Measurements from ENCODE around the gene BNC2. TPM values are rescaled to one million over a fixed set of nuclear protein-coding genes. Genes with fewer than 3 reads are reported as not detected.

The BNC2 gene
- total and polyA plus RNA-seq, 2 of the 13 experiments (the other 11 are each of a cell fraction or from before 2014, with no cell fraction given), result not detected

DNA sequence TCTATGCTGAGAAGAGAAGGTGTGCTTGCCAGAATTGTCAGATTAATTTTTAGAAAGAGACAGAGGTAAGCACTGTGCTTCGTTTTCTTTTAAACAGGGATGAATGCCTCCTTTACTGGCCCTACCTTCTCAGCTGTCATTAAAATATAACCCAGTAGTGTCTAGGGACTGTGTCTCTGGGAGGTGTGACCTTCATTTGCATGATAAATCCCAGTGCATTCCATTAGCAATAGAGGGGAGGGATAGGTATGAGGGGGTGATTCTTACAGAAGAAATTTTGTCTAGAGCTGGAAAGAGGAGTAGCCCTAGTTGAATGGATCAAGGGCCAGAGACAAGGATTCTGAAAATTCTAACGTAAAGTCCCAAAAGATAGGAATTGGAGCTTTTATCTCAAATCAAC is 351.5 kb downstream of the BNC2 start:
- DNase-seq (ENCODE audit: low spot score), result no peak
- 18% methylated on average over 2 of the region's 2 CpGs for WGBS (ENCODE audit: low lambda C conversion rate)
- no peak overlapping the region for H3K4me2 ChIP-seq (ENCODE audit: low read depth, low read length)
- no peak for TF ChIP-seq JUN (CRISPR knock-in tag; IDR thresholded peaks at IDR 0.05)
- TF ChIP-seq HES4 (CRISPR knock-in tag; IDR thresholded peaks at IDR 0.05; ENCODE audit: borderline replicate concordance), result no peak
- TF ChIP-seq ZNF263 (CRISPR knock-in tag; IDR thresholded peaks at IDR 0.05), result no peak
- TF ChIP-seq CREB1 (IDR thresholded peaks at IDR 0.05), result no peak
- no peak for TF ChIP-seq CREB1 (CRISPR knock-in tag; IDR thresholded peaks at IDR 0.05)
- no peak for TF ChIP-seq RBM39 (IDR thresholded peaks at IDR 0.05; ENCODE audit: low read depth, low read length, poor library complexity, severe bottlenecking)
- TF ChIP-seq ZNF329 (CRISPR knock-in tag; IDR thresholded peaks at IDR 0.05; ENCODE audit: low read depth), result no peak
- TF ChIP-seq HNRNPL (IDR thresholded peaks at IDR 0.05; ENCODE audit: low read depth, low read length), result no peak
- TF ChIP-seq GFI1 (CRISPR knock-in tag; IDR thresholded peaks at IDR 0.05; ENCODE audit: borderline replicate concordance), result no peak
- TF ChIP-seq KDM5A (IDR thresholded peaks at IDR 0.05; ENCODE audit: borderline replicate concordance, low read length), result no peak
- TF ChIP-seq FOXM1 (CRISPR knock-in tag; IDR thresholded peaks at IDR 0.05), result no peak
- no peak for TF ChIP-seq HHEX (CRISPR knock-in tag; IDR thresholded peaks at IDR 0.05)
- TF ChIP-seq, protein P1, sequence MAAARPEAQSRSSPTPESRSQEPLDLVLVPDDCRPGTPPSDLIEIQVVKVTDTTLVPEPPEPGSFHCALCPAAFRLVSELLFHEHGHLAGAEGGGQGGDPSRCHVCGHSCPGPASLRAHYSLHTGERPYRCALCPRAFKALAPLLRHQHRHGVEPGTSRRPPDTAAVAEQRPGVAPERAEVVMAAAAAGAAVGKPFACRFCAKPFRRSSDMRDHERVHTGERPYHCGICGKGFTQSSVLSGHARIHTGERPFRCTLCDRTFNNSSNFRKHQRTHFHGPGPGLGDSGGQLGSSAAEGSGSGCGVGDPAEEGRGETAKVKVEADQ (CRISPR knock-in tag; IDR thresholded peaks at IDR 0.05; ENCODE audit: borderline replicate concordance), result no peak
- TF ChIP-seq ZFP1 (CRISPR knock-in tag; IDR thresholded peaks at IDR 0.05), result no peak
- TF ChIP-seq, protein P2, sequence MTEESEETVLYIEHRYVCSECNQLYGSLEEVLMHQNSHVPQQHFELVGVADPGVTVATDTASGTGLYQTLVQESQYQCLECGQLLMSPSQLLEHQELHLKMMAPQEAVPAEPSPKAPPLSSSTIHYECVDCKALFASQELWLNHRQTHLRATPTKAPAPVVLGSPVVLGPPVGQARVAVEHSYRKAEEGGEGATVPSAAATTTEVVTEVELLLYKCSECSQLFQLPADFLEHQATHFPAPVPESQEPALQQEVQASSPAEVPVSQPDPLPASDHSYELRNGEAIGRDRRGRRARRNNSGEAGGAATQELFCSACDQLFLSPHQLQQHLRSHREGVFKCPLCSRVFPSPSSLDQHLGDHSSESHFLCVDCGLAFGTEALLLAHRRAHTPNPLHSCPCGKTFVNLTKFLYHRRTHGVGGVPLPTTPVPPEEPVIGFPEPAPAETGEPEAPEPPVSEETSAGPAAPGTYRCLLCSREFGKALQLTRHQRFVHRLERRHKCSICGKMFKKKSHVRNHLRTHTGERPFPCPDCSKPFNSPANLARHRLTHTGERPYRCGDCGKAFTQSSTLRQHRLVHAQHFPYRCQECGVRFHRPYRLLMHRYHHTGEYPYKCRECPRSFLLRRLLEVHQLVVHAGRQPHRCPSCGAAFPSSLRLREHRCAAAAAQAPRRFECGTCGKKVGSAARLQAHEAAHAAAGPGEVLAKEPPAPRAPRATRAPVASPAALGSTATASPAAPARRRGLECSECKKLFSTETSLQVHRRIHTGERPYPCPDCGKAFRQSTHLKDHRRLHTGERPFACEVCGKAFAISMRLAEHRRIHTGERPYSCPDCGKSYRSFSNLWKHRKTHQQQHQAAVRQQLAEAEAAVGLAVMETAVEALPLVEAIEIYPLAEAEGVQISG (CRISPR knock-in tag; IDR thresholded peaks at IDR 0.05), result no peak
- TF ChIP-seq ZNF576 (CRISPR knock-in tag; IDR thresholded peaks at IDR 0.05), result no peak
- TF ChIP-seq ZFP36L1 (CRISPR knock-in tag; IDR thresholded peaks at IDR 0.05), result no peak
- TF ChIP-seq ZNF788 (CRISPR knock-in tag; IDR thresholded peaks at IDR 0.05; ENCODE audit: borderline replicate concordance), result no peak
- TF ChIP-seq, protein P3, sequence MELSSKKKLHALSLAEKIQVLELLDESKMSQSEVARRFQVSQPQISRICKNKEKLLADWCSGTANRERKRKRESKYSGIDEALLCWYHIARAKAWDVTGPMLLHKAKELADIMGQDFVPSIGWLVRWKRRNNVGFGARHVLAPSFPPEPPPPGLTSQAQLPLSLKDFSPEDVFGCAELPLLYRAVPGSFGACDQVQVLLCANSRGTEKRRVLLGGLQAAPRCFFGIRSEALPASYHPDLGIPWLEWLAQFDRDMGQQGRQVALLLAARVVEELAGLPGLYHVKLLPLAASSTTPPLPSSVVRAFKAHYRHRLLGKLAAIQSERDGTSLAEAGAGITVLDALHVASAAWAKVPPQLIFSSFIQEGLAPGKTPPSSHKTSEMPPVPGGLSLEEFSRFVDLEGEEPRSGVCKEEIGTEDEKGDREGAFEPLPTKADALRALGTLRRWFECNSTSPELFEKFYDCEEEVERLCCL (CRISPR knock-in tag; IDR thresholded peaks at IDR 0.05; ENCODE audit: borderline replicate concordance), result no peak
- TF ChIP-seq FIP1L1 (IDR thresholded peaks at IDR 0.05; ENCODE audit: borderline replicate concordance, insufficient read depth, low read depth, low read length), result no peak
- no peak for TF ChIP-seq ISX (CRISPR knock-in tag; conservative IDR thresholded peaks at IDR 0.05)
- ATAC-seq, result no peak
- CTCF ChIA-PET (ENCODE audit: low intra/inter-chr PET ratio, low total read pairs), result no interaction called here
- in situ Hi-C loops (cut with HindIII; ENCODE audit: extremely low pct_ligation_motif_present, low pct_unique_long_range_greater_than_20kb) (no loop called here), intact Hi-C loops (cut with micrococcal nuclease; ENCODE audit: unreplicated experiment) (no loop called here)
- H3K9me3 ChIP-seq (ENCODE audit: low read length), result no peaks in the 10 kb centered on the region
- no peak overlapping the region for H3K9ac ChIP-seq (ENCODE audit: insufficient read depth, low read depth, low read length)
- POLR2A ChIA-PET, result no interaction called here
- H2AFZ ChIP-seq (ENCODE audit: low read length), result no peak overlapping the region
- no peaks in the 10 kb centered on the region for H3K4me1 ChIP-seq (ENCODE audit: insufficient read depth, low read length)
- no peaks in the 10 kb centered on the region for H4K20me1 ChIP-seq (ENCODE audit: insufficient read depth, low read length)
- no TSS peak for BruUV-seq (replicated peaks)
- FAIRE-seq, result no peak
- no peaks in the 10 kb centered on the region for H3K79me2 ChIP-seq (ENCODE audit: insufficient read depth, low read length)
- H3K4me3 ChIP-seq (replicated peaks in 1 of 3; ENCODE audit: insufficient read depth in 1 of 3, low read depth in 2 of 3, low read length in 3 of 3), result no peak overlapping the region
- H3K27me3 ChIP-seq (ENCODE audit: control insufficient read depth in 1 of 2, insufficient read depth in 2 of 2, low read length in 2 of 2), result peaks cover 0 to 16% of the 10 kb centered on the region in 2 experiments; a peak in 2 of 5 replicates
- H3K27ac ChIP-seq (ENCODE audit: extremely low read length, insufficient read depth, low read length), result no peak overlapping the region
- no peaks in the 10 kb centered on the region for H3K36me3 ChIP-seq (replicated peaks in 1 of 2; ENCODE audit: control insufficient read depth in 1 of 2, insufficient read depth in 2 of 2, low read length in 2 of 2)
